Activated naive CD8-positive, alpha-beta T cell (primary cell): Measurements from ENCODE around the gene A3GALT2.
A peak's percentile ranks its signal among the peaks of the same experiment; 100 is the strongest.

Source experiments
- H3K27ac Mint-ChIP-seq: one replicate; pipeline ENCODE4 v1.8.0; 2021; ENCODE audit warnings: mixed read lengths
- H3K27me3 Mint-ChIP-seq: one replicate; pipeline ENCODE4 v1.8.0; 2021; ENCODE audit warnings: mixed read lengths
- H3K36me3 Mint-ChIP-seq: one replicate; pipeline ENCODE4 v1.8.0; 2021; ENCODE audit warnings: mixed read lengths
- H3K4me1 Mint-ChIP-seq: one replicate; pipeline ENCODE4 v1.8.0; 2021; ENCODE audit warnings: low read depth, mixed read lengths
- H3K4me3 Mint-ChIP-seq: one replicate; pipeline ENCODE4 v1.8.0; 2021; ENCODE audit warnings: mild to moderate bottlenecking, mixed read lengths
- H3K9me3 Mint-ChIP-seq: one replicate; pipeline ENCODE4 v1.8.0; 2021; ENCODE audit warnings: low read depth, mixed read lengths

A3GALT2 gene

DNA sequence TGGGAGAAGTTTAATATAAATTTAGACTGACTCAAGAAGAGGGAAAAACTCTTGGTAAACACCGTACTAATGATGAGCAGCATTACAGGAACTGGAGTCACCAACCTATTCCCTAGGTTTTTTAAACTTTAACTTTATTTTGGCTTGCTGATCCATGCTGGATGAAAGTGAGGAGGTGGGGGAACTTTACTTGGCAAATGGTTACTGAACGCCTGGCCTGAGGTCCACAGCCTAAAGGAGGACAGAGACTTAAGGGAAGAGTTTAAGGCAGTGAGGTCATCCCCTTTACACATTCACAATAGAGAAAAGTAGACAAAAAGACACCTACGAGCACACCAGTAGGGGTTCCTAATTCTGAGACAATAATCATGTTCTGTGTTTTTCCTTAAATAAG, 25.6 kb upstream of the A3GALT2 start:
- H3K9me3 Mint-ChIP-seq, result no peaks in the 10 kb centered on the region
- H3K36me3 Mint-ChIP-seq, result peaks cover 8% of the 10 kb centered on the region
- H3K27me3 Mint-ChIP-seq, result no peaks in the 10 kb centered on the region
- H3K4me1 Mint-ChIP-seq, result peaks cover 62% of the 10 kb centered on the region
- no peak overlapping the region for H3K27ac Mint-ChIP-seq
- peak overlapping the region; percentile 93 for H3K4me3 Mint-ChIP-seq

GRCh38 chr1:33344896-33345560, 24.1 kb upstream of the A3GALT2 start:
- no peaks in the 10 kb centered on the region for H3K27me3 Mint-ChIP-seq

GRCh38 chr1:33343539-33343938, 22.6 kb upstream of the A3GALT2 start:
- peaks cover 69% of the 10 kb centered on the region for H3K4me1 Mint-ChIP-seq
- no peak overlapping the region for H3K4me3 Mint-ChIP-seq
- no peak overlapping the region for H3K27ac Mint-ChIP-seq
- no peaks in the 10 kb centered on the region for H3K27me3 Mint-ChIP-seq
- H3K36me3 Mint-ChIP-seq, result peaks cover 8% of the 10 kb centered on the region
- H3K9me3 Mint-ChIP-seq, result no peaks in the 10 kb centered on the region

More at GRCh38 chr1:33344896-33345560, 24.1 kb upstream of the A3GALT2 start:
- Mint-ChIP-seq H3K9me3 (no peaks in the 10 kb centered on the region), H3K4me1 (peaks cover 64% of the 10 kb centered on the region), H3K36me3 (peaks cover 8% of the 10 kb centered on the region), H3K4me3 (no peak overlapping the region), H3K27ac (no peak overlapping the region)

GRCh38 chr1:33342041-33342723, 21.3 kb upstream of the A3GALT2 start:
- Mint-ChIP-seq H3K27ac (no peak overlapping the region), H3K9me3 (no peaks in the 10 kb centered on the region), H3K36me3 (peaks cover 6% of the 10 kb centered on the region), H3K27me3 (no peaks in the 10 kb centered on the region), H3K4me3 (no peak overlapping the region), H3K4me1 (peaks cover 69% of the 10 kb centered on the region)

DNA sequence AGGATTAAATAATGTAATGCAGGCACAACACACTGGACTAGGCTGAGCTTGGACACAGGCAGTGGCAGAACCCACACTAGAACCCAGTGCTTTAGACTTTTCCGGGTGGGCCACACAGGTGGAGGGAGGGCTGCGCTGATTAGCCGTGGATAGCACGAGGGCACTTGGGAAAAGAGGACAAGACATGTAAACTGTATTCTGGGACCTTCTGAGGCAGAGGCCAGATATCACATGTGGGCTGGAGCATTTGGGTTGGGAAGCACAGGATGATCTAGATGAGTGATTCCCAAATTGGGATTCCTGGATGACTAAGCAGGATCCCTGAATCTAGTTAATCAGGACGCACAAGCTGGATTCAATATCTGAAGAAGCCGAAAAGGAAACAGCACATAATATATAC, 20.3 kb upstream of the A3GALT2 start:
- Mint-ChIP-seq H3K4me3 (no peak overlapping the region), H3K27ac (no peak overlapping the region), H3K4me1 (peaks cover 64% of the 10 kb centered on the region), H3K27me3 (no peaks in the 10 kb centered on the region), H3K36me3 (peaks cover 2% of the 10 kb centered on the region), H3K9me3 (no peaks in the 10 kb centered on the region)

- H3K9me3 Mint-ChIP-seq, result no peaks in the 10 kb centered on the region
- H3K4me3 Mint-ChIP-seq, result no peak overlapping the region
- peaks cover 58% of the 10 kb centered on the region for H3K4me1 Mint-ChIP-seq
- H3K36me3 Mint-ChIP-seq, result no peaks in the 10 kb centered on the region
- H3K27ac Mint-ChIP-seq, result no peak overlapping the region
- no peaks in the 10 kb centered on the region for H3K27me3 Mint-ChIP-seq
Measured at GRCh38 chr1:33339413-33339812, 18.5 kb upstream of the A3GALT2 start.

- Mint-ChIP-seq H3K27me3 (no peaks in the 10 kb centered on the region), H3K4me3 (no peak overlapping the region), H3K27ac (no peak overlapping the region), H3K9me3 (no peaks in the 10 kb centered on the region), H3K36me3 (no peaks in the 10 kb centered on the region), H3K4me1 (peaks cover 52% of the 10 kb centered on the region)
Measured at GRCh38 chr1:33338440-33339211, 17.7 kb upstream of the A3GALT2 start.

DNA sequence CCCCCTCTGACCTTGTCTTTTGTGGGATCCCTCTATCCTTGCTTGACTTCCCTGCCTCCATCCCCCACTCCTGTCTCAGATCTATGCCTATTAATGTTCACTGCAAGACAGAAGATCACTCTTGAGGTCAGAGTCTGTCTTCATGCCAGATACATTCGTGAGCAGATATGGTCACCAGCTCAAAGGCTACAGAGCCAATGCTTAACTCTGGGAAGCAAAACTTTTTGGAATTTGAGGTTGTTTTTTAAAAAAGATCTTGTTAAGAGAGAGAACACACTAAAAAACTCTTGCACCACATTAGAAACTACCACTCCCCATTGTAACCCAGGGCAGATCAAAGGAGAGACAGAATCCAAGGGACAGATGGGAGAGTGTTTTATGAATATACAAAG, 17.1 kb upstream of the A3GALT2 start:
- H3K4me3 Mint-ChIP-seq, result no peak overlapping the region
- H3K9me3 Mint-ChIP-seq, result no peaks in the 10 kb centered on the region
- no peaks in the 10 kb centered on the region for H3K36me3 Mint-ChIP-seq
- peaks cover 49% of the 10 kb centered on the region for H3K4me1 Mint-ChIP-seq
- no peaks in the 10 kb centered on the region for H3K27me3 Mint-ChIP-seq
- H3K27ac Mint-ChIP-seq, result no peak overlapping the region

GRCh38 chr1:33337441-33337840, 16.5 kb upstream of the A3GALT2 start:
- Mint-ChIP-seq H3K36me3 (no peaks in the 10 kb centered on the region), H3K9me3 (no peaks in the 10 kb centered on the region), H3K27me3 (no peaks in the 10 kb centered on the region), H3K27ac (no peak overlapping the region), H3K4me1 (peaks cover 46% of the 10 kb centered on the region), H3K4me3 (no peak overlapping the region)

- Mint-ChIP-seq H3K4me1 (peaks cover 44% of the 10 kb centered on the region), H3K36me3 (no peaks in the 10 kb centered on the region), H3K27ac (no peak overlapping the region)
Measured at GRCh38 chr1:33336580-33336979, 15.7 kb upstream of the A3GALT2 start.

DNA sequence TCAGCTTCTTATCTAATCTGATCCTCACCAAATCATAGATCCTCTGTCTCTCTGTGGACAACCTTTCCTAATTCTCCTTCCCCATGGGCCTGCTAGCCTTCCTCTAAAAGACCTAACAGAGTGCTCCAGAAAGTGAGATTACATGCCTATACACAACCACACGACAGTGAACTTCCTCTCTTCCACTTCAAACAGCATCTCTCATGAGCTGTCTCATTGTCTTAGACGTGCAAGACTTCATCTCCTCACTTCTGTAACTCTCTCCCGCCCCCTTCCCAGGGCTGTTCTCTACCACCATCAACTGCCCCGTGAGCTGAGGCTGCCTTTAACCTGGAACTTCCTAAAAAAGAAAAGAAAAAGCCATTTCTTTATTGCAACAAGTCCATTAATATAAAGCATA, 14.1 kb upstream of the A3GALT2 start:
- Mint-ChIP-seq H3K27me3 (no peaks in the 10 kb centered on the region), H3K27ac (no peak overlapping the region), H3K4me1 (peaks cover 33% of the 10 kb centered on the region), H3K36me3 (no peaks in the 10 kb centered on the region), H3K9me3 (no peaks in the 10 kb centered on the region), H3K4me3 (no peak overlapping the region)

More at GRCh38 chr1:33336580-33336979, 15.7 kb upstream of the A3GALT2 start:
- H3K27me3 Mint-ChIP-seq, result no peaks in the 10 kb centered on the region
- H3K4me3 Mint-ChIP-seq, result no peak overlapping the region
- H3K9me3 Mint-ChIP-seq, result no peaks in the 10 kb centered on the region

DNA sequence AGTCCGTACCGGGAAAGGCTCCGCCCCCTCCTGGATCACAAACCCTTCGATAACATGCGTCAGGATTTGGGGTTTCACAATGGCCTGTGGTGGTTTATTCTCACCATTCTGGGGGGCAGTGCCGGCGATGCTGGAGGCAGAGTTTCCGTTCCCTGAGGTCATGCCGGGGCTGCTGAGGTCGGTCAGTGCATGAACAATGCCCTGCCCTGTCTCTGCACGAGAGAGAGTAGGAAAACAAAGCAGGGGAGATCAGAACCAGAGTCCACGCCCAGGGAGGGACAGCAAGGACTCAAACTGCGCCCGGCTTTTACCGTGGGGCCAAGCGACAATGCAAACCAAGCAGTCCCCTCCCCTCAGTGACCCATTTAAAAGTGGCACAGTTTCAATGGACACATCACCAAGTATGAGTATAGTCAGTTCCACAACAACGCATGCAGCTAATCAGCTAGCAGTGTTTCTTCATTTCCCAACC, 13.2 kb upstream of the A3GALT2 start:
- Mint-ChIP-seq H3K36me3 (peaks cover 4% of the 10 kb centered on the region), H3K4me3 (no peak overlapping the region), H3K4me1 (peaks cover 28% of the 10 kb centered on the region), H3K9me3 (no peaks in the 10 kb centered on the region), H3K27me3 (no peaks in the 10 kb centered on the region), H3K27ac (no peak overlapping the region)

DNA sequence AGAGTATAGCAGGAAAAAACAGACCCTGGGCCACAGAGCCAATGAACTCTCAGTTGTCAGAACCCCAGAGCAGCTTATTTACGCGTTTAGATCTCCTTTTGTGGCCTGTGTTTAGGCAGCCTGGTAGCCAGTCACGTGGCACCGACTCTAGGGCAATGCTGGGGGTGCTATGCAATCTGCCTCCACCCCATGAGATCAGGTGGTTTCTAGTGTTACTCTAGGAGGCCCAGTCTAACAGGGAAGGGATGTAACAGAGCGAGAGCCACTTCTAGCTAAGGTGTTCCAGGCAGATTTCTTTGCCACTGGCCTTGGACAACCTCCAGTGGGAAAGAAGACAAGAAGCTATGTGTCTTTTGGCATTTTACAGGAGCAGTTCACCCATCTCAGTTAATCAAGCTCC, 12.0 kb upstream of the A3GALT2 start:
- no peak overlapping the region for H3K27ac Mint-ChIP-seq
- no peaks in the 10 kb centered on the region for H3K27me3 Mint-ChIP-seq
- H3K9me3 Mint-ChIP-seq, result no peaks in the 10 kb centered on the region
- peaks cover 19% of the 10 kb centered on the region for H3K4me1 Mint-ChIP-seq
- H3K4me3 Mint-ChIP-seq, result no peak overlapping the region
- H3K36me3 Mint-ChIP-seq, result peaks cover 6% of the 10 kb centered on the region

GRCh38 chr1:33332357-33332789, 11.5 kb upstream of the A3GALT2 start:
- Mint-ChIP-seq H3K27me3 (no peaks in the 10 kb centered on the region), H3K4me3 (no peak overlapping the region), H3K27ac (no peak overlapping the region), H3K4me1 (peaks cover 14% of the 10 kb centered on the region), H3K9me3 (no peaks in the 10 kb centered on the region), H3K36me3 (peaks cover 6% of the 10 kb centered on the region)
